GM12892 (cell line): ENCODE measurements around the gene BIRC2.

Experiments used
- POLR2A ChIP-seq: IDR thresholded peaks from 2 replicates; pipeline ENCODE4 v1.6.1; 2011; ENCODE audit warnings: low read depth, low read length, control low read depth
- POLR2AphosphoS5 ChIP-seq: IDR thresholded peaks from 2 replicates; pipeline ENCODE4 v1.6.1; 2011; ENCODE audit warnings: low read depth, low read length, control low read depth
- TAF1 ChIP-seq: IDR thresholded peaks from 2 replicates; pipeline ENCODE4 v1.6.1; 2011; ENCODE audit warnings: low read depth, mild to moderate bottlenecking, control low read depth, low read length, borderline replicate concordance

DNA sequence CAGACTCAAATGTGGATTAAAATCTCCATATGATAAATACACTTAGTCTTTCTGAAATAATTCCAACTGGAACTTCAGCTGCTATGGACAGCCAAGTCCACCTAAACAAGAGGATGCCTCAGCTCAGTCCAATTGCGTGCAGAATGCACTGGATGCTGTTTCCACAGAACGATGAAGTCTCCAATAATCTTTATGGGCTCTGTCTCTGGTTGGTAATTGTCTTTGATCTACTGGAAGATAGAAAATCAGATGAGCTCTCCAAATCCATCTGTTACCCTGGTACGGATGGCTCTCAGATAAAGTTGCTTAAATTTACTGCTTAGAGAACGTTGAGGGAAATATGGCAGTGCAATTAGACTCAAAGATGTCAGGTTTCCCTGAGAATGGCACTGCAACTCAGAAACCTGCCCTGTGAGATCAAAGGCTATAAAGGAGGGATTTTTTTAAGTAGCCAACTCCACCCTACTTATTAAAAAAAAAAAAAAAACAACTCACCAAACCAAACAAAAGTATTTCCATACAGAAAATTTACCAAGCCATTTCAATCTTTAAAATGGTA is 30.6 kb upstream of the BIRC2 start:
- TF ChIP-seq POLR2A, result peak; percentile 44; the same call in 1 of the 2 replicates
- no peak for TF ChIP-seq TAF1
- peak; percentile 29; the same call in 1 of the 2 replicates for TF ChIP-seq POLR2AphosphoS5
